K562 (cell line): Measurements from ENCODE around the gene PLEKHF1. TPM values are rescaled to one million over a fixed set of nuclear protein-coding genes. Genes with fewer than 3 reads are reported as not detected.
A peak's percentile ranks its signal among the peaks of the same experiment; 100 is the strongest.

Experiments used
- MEF2D ChIP-seq: conservative IDR thresholded peaks from 2 replicates; pipeline ENCODE4 v1.6.1; 2016; ENCODE audit warnings: low read depth, missing genetic modification characterization, missing compliant biosample characterization
- NFATC3 ChIP-seq: fragments of 450-650 bp; IDR thresholded peaks from 2 replicates; pipeline ENCODE4 v1.6.1; 2017; ENCODE audit warnings: mild to moderate bottlenecking
- NFIC ChIP-seq: fragments of 450-650 bp; IDR thresholded peaks from 2 replicates; pipeline ENCODE4 v1.6.1; 2017; ENCODE audit warnings: mild to moderate bottlenecking, inconsistent platforms
- NR3C1 ChIP-seq: sonication (generic); formaldehyde crosslinking; IDR thresholded peaks from 2 replicates; pipeline ENCODE4 v1.8.1; 2022; ENCODE audit warnings: missing genetic modification reagents
- POLR2A ChIP-seq: fragments of 450-650 bp; conservative IDR thresholded peaks from 2 replicates; pipeline ENCODE4 v1.6.1; 2016
- SNRNP70 ChIP-seq: fragments of 200-400 bp; formaldehyde crosslinking; optimal IDR thresholded peaks from 2 replicates; pipeline ENCODE3; 2017; ENCODE audit warnings: low read depth, low read length
- SP1 ChIP-seq: sonication (generic); formaldehyde crosslinking; IDR thresholded peaks from 2 replicates; pipeline ENCODE4 v1.8.1; 2022; ENCODE audit warnings: mild to moderate bottlenecking, missing genetic modification reagents
- SP2 ChIP-seq: IDR thresholded peaks from 2 replicates; pipeline ENCODE4 v1.6.1; 2011; ENCODE audit warnings: mild to moderate bottlenecking, low read depth, low read length, moderate library complexity; ENCODE audit not compliant: poor library complexity, severe bottlenecking; ENCODE audit errors: extremely low read depth
- ZNF384 ChIP-seq: IDR thresholded peaks from 2 replicates; pipeline ENCODE4 v1.6.1; 2012; ENCODE audit warnings: low read depth, low read length, improper control_type of control experiment
- ZNF717 ChIP-seq: fragments of 250-450 bp; sonication (Bioruptor Pico); IDR thresholded peaks from 2 replicates; pipeline ENCODE4 v1.5.0; 2021
- ZNF766 ChIP-seq: fragments of 200-800 bp; sonication (Bioruptor generic); conservative IDR thresholded peaks from 2 replicates; pipeline ENCODE4 v1.6.1; 2016; ENCODE audit warnings: missing genetic modification characterization, missing compliant biosample characterization
- ZNF780A ChIP-seq: fragments of 250-450 bp; sonication (Bioruptor Pico); IDR thresholded peaks from 2 replicates; pipeline ENCODE4 v1.5.0; 2021; ENCODE audit warnings: mild to moderate bottlenecking
- polyA plus RNA-seq, 8 experiments: library from polyadenylated mRNA; depleted of rRNA in 4 of 8; stranded (reverse) in 5 of 8; unstranded in 3 of 8; fragments of >200 nt; fragmentation: Nextera tagmentation in 2 of 8; fragmentation: Illumina TruSeq in 1 of 8; extraction: Ambion mirVana in 2 of 8; extraction: Trizol in 1 of 8; gene quantifications; 2 replicates each; pipeline versions ENCODE4 v1.2.1 to v1.2.3, GENCODE V29; 2011 to 2014; ENCODE audit warnings: inconsistent platforms in 1 of 8, missing spikeins in 1 of 8
- total RNA-seq, 7 experiments: library from RNA; depleted of rRNA in 6 of 7; stranded (reverse); fragments of >200 nt in 6 of 7; fragmentation: Illumina TruSeq in 2 of 7; extraction: Trizol in 2 of 7; gene quantifications; 2 replicates each; pipeline versions ENCODE4 v1.2.1 to v1.2.3, GENCODE V29; 2011 to 2021; ENCODE audit warnings: low replicate concordance in 1 of 7
- TF ChIP-seq, protein P1 (sequence below), 2 experiments: fragments of 450-650 bp; IDR thresholded peaks; 2 replicates each; pipeline ENCODE4 v1.6.1; 2018; ENCODE audit warnings: mild to moderate bottlenecking in 2 of 2, low read depth in 1 of 2; ENCODE audit not compliant: partially characterized antibody in 2 of 2
- TF ChIP-seq, protein P2 (sequence below), 2 experiments: fragments of 450-650 bp in 1 of 2; sonication (generic) in 1 of 2; formaldehyde crosslinking in 1 of 2; IDR thresholded peaks in 1 of 2; conservative IDR thresholded peaks in 1 of 2; 2 replicates each; pipeline versions ENCODE4 v1.6.1 to v1.8.1; 2016 to 2023; ENCODE audit warnings: mild to moderate bottlenecking in 2 of 2, moderate library complexity in 2 of 2, inconsistent platforms in 1 of 2, missing genetic modification reagents in 1 of 2
- TF ChIP-seq, protein P3 (sequence below): fragments of 450-650 bp; conservative IDR thresholded peaks from 2 replicates; pipeline ENCODE4 v1.6.1; 2016; ENCODE audit warnings: missing genetic modification characterization, low read depth, mild to moderate bottlenecking, missing compliant biosample characterization, moderate library complexity
- TF ChIP-seq, protein P4 (sequence below): sonication (generic); formaldehyde crosslinking; IDR thresholded peaks from 2 replicates; pipeline ENCODE4 v1.8.1; 2023; ENCODE audit warnings: missing genetic modification reagents, mild to moderate bottlenecking, borderline replicate concordance

Gene PLEKHF1
- total and polyA plus RNA-seq, 9 of the 15 experiments (the other 6 are each of a cell fraction or from before 2014, with no cell fraction given), result 0.07 to 13.4 (median 3.9) TPM; not detected in 1

DNA sequence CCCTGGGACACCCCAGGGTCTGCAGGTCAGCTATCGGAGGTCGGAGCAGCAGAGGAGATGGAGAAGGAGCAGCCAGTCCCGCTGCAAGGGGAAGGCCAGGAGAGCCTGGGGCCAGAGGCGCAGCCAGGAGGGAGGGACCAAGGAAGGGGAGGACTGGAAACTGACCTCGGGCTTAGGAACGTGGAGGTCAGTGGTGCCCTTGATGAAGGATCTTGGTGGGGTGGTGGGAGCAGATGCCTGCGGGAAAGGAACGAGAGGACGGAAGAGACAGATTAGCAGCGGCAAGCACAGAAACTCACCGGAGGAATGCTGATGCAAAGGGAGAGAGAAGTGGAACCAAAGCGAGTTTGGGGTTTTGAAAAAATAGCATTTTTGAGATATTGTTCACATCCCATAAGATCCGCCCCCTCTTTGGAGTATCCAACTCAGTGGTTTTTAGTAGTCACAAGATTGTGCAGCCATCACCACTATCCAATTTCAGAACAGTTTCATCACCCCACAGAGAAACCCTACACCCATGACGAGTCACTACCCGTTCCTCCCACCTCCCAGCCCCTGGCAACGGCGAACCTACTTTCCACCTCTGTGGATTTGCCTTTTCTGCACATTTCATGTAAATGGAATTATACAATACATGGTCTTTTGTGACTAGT is 22.1 kb downstream of the PLEKHF1 start (continued):
- TF ChIP-seq, protein P1, sequence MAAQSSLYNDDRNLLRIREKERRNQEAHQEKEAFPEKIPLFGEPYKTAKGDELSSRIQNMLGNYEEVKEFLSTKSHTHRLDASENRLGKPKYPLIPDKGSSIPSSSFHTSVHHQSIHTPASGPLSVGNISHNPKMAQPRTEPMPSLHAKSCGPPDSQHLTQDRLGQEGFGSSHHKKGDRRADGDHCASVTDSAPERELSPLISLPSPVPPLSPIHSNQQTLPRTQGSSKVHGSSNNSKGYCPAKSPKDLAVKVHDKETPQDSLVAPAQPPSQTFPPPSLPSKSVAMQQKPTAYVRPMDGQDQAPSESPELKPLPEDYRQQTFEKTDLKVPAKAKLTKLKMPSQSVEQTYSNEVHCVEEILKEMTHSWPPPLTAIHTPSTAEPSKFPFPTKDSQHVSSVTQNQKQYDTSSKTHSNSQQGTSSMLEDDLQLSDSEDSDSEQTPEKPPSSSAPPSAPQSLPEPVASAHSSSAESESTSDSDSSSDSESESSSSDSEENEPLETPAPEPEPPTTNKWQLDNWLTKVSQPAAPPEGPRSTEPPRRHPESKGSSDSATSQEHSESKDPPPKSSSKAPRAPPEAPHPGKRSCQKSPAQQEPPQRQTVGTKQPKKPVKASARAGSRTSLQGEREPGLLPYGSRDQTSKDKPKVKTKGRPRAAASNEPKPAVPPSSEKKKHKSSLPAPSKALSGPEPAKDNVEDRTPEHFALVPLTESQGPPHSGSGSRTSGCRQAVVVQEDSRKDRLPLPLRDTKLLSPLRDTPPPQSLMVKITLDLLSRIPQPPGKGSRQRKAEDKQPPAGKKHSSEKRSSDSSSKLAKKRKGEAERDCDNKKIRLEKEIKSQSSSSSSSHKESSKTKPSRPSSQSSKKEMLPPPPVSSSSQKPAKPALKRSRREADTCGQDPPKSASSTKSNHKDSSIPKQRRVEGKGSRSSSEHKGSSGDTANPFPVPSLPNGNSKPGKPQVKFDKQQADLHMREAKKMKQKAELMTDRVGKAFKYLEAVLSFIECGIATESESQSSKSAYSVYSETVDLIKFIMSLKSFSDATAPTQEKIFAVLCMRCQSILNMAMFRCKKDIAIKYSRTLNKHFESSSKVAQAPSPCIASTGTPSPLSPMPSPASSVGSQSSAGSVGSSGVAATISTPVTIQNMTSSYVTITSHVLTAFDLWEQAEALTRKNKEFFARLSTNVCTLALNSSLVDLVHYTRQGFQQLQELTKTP (IDR thresholded peaks at IDR 0.05; ENCODE audit: low read depth in 1 of 2, partially characterized antibody in 2 of 2), result peak in 1 of 2 experiments; percentile 90
- no peak for TF ChIP-seq NFIC
- peak; percentile 59; the same call in 1 of the 2 replicates for TF ChIP-seq MEF2D (tag)
- TF ChIP-seq SP2, result no peak
- peak; percentile 45; the same call in 1 of the 2 replicates for TF ChIP-seq ZNF384
- TF ChIP-seq, protein P2, sequence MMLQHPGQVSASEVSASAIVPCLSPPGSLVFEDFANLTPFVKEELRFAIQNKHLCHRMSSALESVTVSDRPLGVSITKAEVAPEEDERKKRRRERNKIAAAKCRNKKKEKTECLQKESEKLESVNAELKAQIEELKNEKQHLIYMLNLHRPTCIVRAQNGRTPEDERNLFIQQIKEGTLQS (IDR thresholded peaks at IDR 0.05), result peak; percentile 97
- TF ChIP-seq, protein P2 (CRISPR knock-in tag; conservative IDR thresholded peaks at IDR 0.05), result no peak
- no peak for TF ChIP-seq NFATC3
- 0 out of 2 replicates have a peak, but pooled peaks have one; percentile 58 for TF ChIP-seq ZNF766
- TF ChIP-seq, protein P3, sequence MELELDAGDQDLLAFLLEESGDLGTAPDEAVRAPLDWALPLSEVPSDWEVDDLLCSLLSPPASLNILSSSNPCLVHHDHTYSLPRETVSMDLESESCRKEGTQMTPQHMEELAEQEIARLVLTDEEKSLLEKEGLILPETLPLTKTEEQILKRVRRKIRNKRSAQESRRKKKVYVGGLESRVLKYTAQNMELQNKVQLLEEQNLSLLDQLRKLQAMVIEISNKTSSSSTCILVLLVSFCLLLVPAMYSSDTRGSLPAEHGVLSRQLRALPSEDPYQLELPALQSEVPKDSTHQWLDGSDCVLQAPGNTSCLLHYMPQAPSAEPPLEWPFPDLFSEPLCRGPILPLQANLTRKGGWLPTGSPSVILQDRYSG (tag), result no peak; the same call in 1 of the 2 replicates
- TF ChIP-seq ZNF780A (CRISPR knock-in tag), result no peak
- no peak for TF ChIP-seq SP1 (CRISPR knock-in tag)
- TF ChIP-seq SNRNP70, result no peak
- TF ChIP-seq POLR2A, result 0 out of 2 replicates have a peak, but pooled peaks have one; percentile 17
- TF ChIP-seq NR3C1 (CRISPR knock-in tag), result no peak
- TF ChIP-seq, protein P4, sequence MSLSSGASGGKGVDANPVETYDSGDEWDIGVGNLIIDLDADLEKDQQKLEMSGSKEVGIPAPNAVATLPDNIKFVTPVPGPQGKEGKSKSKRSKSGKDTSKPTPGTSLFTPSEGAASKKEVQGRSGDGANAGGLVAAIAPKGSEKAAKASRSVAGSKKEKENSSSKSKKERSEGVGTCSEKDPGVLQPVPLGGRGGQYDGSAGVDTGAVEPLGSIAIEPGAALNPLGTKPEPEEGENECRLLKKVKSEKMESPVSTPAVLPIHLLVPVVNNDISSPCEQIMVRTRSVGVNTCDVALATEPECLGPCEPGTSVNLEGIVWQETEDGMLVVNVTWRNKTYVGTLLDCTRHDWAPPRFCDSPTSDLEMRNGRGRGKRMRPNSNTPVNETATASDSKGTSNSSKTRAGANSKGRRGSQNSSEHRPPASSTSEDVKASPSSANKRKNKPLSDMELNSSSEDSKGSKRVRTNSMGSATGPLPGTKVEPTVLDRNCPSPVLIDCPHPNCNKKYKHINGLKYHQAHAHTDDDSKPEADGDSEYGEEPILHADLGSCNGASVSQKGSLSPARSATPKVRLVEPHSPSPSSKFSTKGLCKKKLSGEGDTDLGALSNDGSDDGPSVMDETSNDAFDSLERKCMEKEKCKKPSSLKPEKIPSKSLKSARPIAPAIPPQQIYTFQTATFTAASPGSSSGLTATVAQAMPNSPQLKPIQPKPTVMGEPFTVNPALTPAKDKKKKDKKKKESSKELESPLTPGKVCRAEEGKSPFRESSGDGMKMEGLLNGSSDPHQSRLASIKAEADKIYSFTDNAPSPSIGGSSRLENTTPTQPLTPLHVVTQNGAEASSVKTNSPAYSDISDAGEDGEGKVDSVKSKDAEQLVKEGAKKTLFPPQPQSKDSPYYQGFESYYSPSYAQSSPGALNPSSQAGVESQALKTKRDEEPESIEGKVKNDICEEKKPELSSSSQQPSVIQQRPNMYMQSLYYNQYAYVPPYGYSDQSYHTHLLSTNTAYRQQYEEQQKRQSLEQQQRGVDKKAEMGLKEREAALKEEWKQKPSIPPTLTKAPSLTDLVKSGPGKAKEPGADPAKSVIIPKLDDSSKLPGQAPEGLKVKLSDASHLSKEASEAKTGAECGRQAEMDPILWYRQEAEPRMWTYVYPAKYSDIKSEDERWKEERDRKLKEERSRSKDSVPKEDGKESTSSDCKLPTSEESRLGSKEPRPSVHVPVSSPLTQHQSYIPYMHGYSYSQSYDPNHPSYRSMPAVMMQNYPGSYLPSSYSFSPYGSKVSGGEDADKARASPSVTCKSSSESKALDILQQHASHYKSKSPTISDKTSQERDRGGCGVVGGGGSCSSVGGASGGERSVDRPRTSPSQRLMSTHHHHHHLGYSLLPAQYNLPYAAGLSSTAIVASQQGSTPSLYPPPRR, result no peak
- TF ChIP-seq ZNF717 (CRISPR knock-in tag), result no peak
